Sigmoid colon (tissue), 7 donors: ENCODE measurements around the gene EOMES. TPM values are rescaled to one million over a fixed set of nuclear protein-coding genes. Genes with fewer than 3 reads are reported as not detected.
A peak's percentile ranks its signal among the peaks of the same experiment; 100 is the strongest.

Experiments
- DNase-seq: peaks from one replicate; pipeline ENCODE4 v3.0.0-alpha.2; 2019
- H3K27ac ChIP-seq, 4 donors: fragments of 200-600 bp; sonication (generic); one replicate each; pipeline ENCODE4 v1.5.1; 2016 to 2019; ENCODE audit warnings: mild to moderate bottlenecking in 1 of 4
- H3K27me3 ChIP-seq, 3 donors: fragments of 200-600 bp; sonication (generic); one replicate each; pipeline ENCODE4 v1.5.1; 2019; ENCODE audit warnings: mild to moderate bottlenecking in 1 of 3
- H3K36me3 ChIP-seq, 4 donors: fragments of 200-600 bp; sonication (generic); one replicate each; pipeline ENCODE4 v1.5.1; 2016 to 2019
- H3K4me1 ChIP-seq, 4 donors: fragments of 200-600 bp; sonication (generic); one replicate each; pipeline ENCODE4 v1.5.1; 2017 to 2019
- H3K4me3 ChIP-seq, 4 donors: fragments of 200-600 bp; sonication (generic); one replicate each; pipeline ENCODE4 v1.5.1; 2017 to 2019; ENCODE audit warnings: mild to moderate bottlenecking in 2 of 4, moderate library complexity in 1 of 4
- H3K9me3 ChIP-seq, 4 donors: fragments of 200-600 bp in 3 of 4; sonication (generic) in 3 of 4; one replicate each; pipeline versions ENCODE4 v1.5.1 to v1.6.1; 2013 to 2019
- CTCF ChIP-seq, 4 experiments: fragments of 450-650 bp in 3 of 4; fragments of 200-600 bp in 1 of 4; IDR thresholded peaks; one replicate each; pipeline ENCODE4 v1.5.1; 2016 to 2019; ENCODE audit warnings: antibody characterized with exemption in 4 of 4, mild to moderate bottlenecking in 3 of 4, moderate library complexity in 2 of 4
- EP300 ChIP-seq, 4 donors: sonication (generic); formaldehyde crosslinking; IDR thresholded peaks; one replicate each; pipeline ENCODE4 v1.6.1; 2017; ENCODE audit warnings: antibody characterized with exemption in 4 of 4
- POLR2A ChIP-seq, 2 donors: fragments of 450-650 bp; IDR thresholded peaks; one replicate each; pipeline ENCODE4 v1.6.1; 2016; ENCODE audit warnings: antibody characterized with exemption in 2 of 2, mild to moderate bottlenecking in 2 of 2, moderate library complexity in 2 of 2
- POLR2AphosphoS5 ChIP-seq, 4 donors: sonication (generic); formaldehyde crosslinking; IDR thresholded peaks; one replicate each; pipeline ENCODE4 v1.6.1; 2017; ENCODE audit warnings: antibody characterized with exemption in 4 of 4
- WGBS, 2 donors: extraction: QIAGEN DNeasy Blood & Tissue Kit; methylation state at CpG; one replicate each; pipeline ENCODE4 v1.1.7; 2013; 5-methylcytosine and 5-hydroxymethylcytosine counted together
- intact Hi-C: fragments of 100-400 bp; cut with DNase I; formaldehyde crosslinking; loops from one replicate; pipeline ENCODE4 v1.15.1; 2023
- polyA plus RNA-seq, 3 donors: library from polyadenylated mRNA; stranded (reverse); fragments of 200-250 nt; gene quantifications; one replicate each; pipeline ENCODE4 v1.2.3, GENCODE V29; 2013
- total RNA-seq, 4 donors: library from RNA; depleted of rRNA; stranded (reverse); fragments of >200 nt; gene quantifications; one replicate each; pipeline ENCODE4 v1.1.0, GENCODE V29; 2016
- donor health status: healthy with polysubstance abuse.
- donor health status: Bipolar disorder and iron deficiency.
- donor health status: healthy.

Gene EOMES
- total and polyA plus RNA-seq, 7 donors: 0.23 to 0.67 TPM; not detected in 5

- H3K4me3 ChIP-seq: no peak overlapping the region
- DNase-seq: no peak
- no peaks in the 10 kb centered on the region for H3K36me3 ChIP-seq
- no peaks in the 10 kb centered on the region for H3K9me3 ChIP-seq
- intact Hi-C loops: no loop called here
- 6 to 12% methylated on average over 31 of the region's 31 CpGs for WGBS, 2 donors
- H3K27ac ChIP-seq: no peak overlapping the region
- TF ChIP-seq EP300 (IDR thresholded peaks at IDR 0.05): no peak
- no peak for TF ChIP-seq CTCF (IDR thresholded peaks at IDR 0.05)
- TF ChIP-seq POLR2AphosphoS5 (IDR thresholded peaks at IDR 0.05): no peak
- TF ChIP-seq POLR2A (IDR thresholded peaks at IDR 0.05): no peak
- peaks cover 45 to 61% (median 50%) of the 10 kb centered on the region in 3 donors for H3K27me3 ChIP-seq
- peaks cover 0 to 30% (median 19%) of the 10 kb centered on the region in 4 donors for H3K4me1 ChIP-seq
These were observed 8.9 kb upstream of the EOMES start for GRCh38 chr3:27730774-27731659.

GRCh38 chr3:27729748-27730611 is 7.9 kb upstream of the EOMES start:
- Histone ChIP-seq H3K27me3 (peaks cover 45 to 71% (median 60%) of the 10 kb centered on the region in 3 donors), H3K9me3 (no peaks in the 10 kb centered on the region), H3K27ac (no peak overlapping the region), H3K4me1 (peaks cover 0 to 30% (median 19%) of the 10 kb centered on the region in 4 donors), H3K36me3 (no peaks in the 10 kb centered on the region), H3K4me3 (peak overlapping the region in 1 of 4 donors; percentile 14)
- intact Hi-C loops: no loop called here
- WGBS, 2 donors: 4 to 7% methylated on average over 41 of the region's 41 CpGs
- no peak for TF ChIP-seq CTCF (IDR thresholded peaks at IDR 0.05)
- TF ChIP-seq EP300 (IDR thresholded peaks at IDR 0.05): no peak
- TF ChIP-seq POLR2A (IDR thresholded peaks at IDR 0.05): no peak
- peak; percentile 63 for DNase-seq

- DNase-seq: no peak
- Histone ChIP-seq H3K9me3 (no peaks in the 10 kb centered on the region), H3K27ac (no peak overlapping the region), H3K4me3 (no peak overlapping the region), H3K36me3 (no peaks in the 10 kb centered on the region), H3K27me3 (peaks cover 51 to 78% (median 67%) of the 10 kb centered on the region in 3 donors), H3K4me1 (peaks cover 0 to 34% (median 20%) of the 10 kb centered on the region in 4 donors)
- TF ChIP-seq POLR2A (IDR thresholded peaks at IDR 0.05): no peak
- no peak for TF ChIP-seq POLR2AphosphoS5 (IDR thresholded peaks at IDR 0.05)
- TF ChIP-seq CTCF (IDR thresholded peaks at IDR 0.05): no peak
- TF ChIP-seq EP300 (IDR thresholded peaks at IDR 0.05): no peak
- intact Hi-C loops: no loop called here
- 8 to 23% methylated on average over 12 of the region's 12 CpGs for WGBS, 2 donors
These were observed 7.2 kb upstream of the EOMES start for GRCh38 chr3:27729325-27729724.

GRCh38 chr3:27728195-27729087 is 6.3 kb upstream of the EOMES start:
- no peak overlapping the region for H3K27ac ChIP-seq
- H3K36me3 ChIP-seq: no peaks in the 10 kb centered on the region
- DNase-seq: no peak
- intact Hi-C loops: no loop called here
- H3K4me3 ChIP-seq: no peak overlapping the region
- H3K27me3 ChIP-seq: peaks cover 58 to 86% (median 76%) of the 10 kb centered on the region in 3 donors
- H3K9me3 ChIP-seq: no peaks in the 10 kb centered on the region
- H3K4me1 ChIP-seq: peaks cover 0 to 43% (median 29%) of the 10 kb centered on the region in 4 donors
- 3 to 9% methylated on average over 35 of the region's 35 CpGs for WGBS, 2 donors
- TF ChIP-seq POLR2A (IDR thresholded peaks at IDR 0.05) (no peak), CTCF (IDR thresholded peaks at IDR 0.05) (no peak), POLR2AphosphoS5 (IDR thresholded peaks at IDR 0.05) (no peak), EP300 (IDR thresholded peaks at IDR 0.05) (no peak)
